WTC11 (cell line): ENCODE results near the gene PFKFB4. TPM values are rescaled to one million over a fixed set of nuclear protein-coding genes. Genes with fewer than 3 reads are reported as not detected.

Source experiments
- ATAC-seq: fragments of 200-7000 bp; cut with Tn5 transposase; 2 replicates; pipeline ENCODE4 v1.10.0; 2021; ENCODE audit warnings: mild to moderate bottlenecking, moderate library complexity
- CTCF ChIA-PET: fragments of 300-600 bp; sonication (Branson Sonifier 250); formaldehyde crosslinking; loops from one replicate; lab custom pipeline; 2021; ENCODE audit warnings: antibody characterized with exemption; lab: Charles Lee
- POLR2A ChIA-PET: fragments of 350-600 bp; sonication (Branson Sonifier 250); formaldehyde crosslinking; loops from one replicate; lab custom pipeline; 2021; ENCODE audit warnings: antibody characterized with exemption; lab: Charles Lee
- DNase-seq: peaks from one replicate; pipeline ENCODE4 v3.0.0; 2021; ENCODE audit warnings: low spot score
- H3K27ac Mint-ChIP-seq: 2 replicates; pipeline ENCODE4 v1.8.0; 2021; ENCODE audit warnings: mixed read lengths
- H3K27me3 Mint-ChIP-seq: 2 replicates; pipeline ENCODE4 v1.8.0; 2021; ENCODE audit warnings: low read depth, mild to moderate bottlenecking, moderate library complexity, mixed read lengths
- H3K36me3 Mint-ChIP-seq: 2 replicates; pipeline ENCODE4 v1.8.0; 2021; ENCODE audit warnings: mixed read lengths
- H3K4me1 Mint-ChIP-seq: 2 replicates; pipeline ENCODE4 v1.8.0; 2022; ENCODE audit warnings: mixed read lengths
- H3K4me3 Mint-ChIP-seq: 2 replicates; pipeline ENCODE4 v1.8.0; 2021; ENCODE audit warnings: mild to moderate bottlenecking, moderate library complexity, mixed read lengths
- H3K9me3 Mint-ChIP-seq: 2 replicates; pipeline ENCODE4 v1.8.0; 2021; ENCODE audit warnings: mixed read lengths
- CTCF ChIP-seq: fragments of 200-600 bp; IDR thresholded peaks from 2 replicates; pipeline ENCODE4 v1.8.0; 2022; ENCODE audit warnings: antibody characterized with exemption
- ETV6 ChIP-seq: sonication (generic); formaldehyde crosslinking; IDR thresholded peaks from 2 replicates; pipeline ENCODE4 v1.8.1; 2022; ENCODE audit warnings: mild to moderate bottlenecking, missing genetic modification reagents
- FOXJ3 ChIP-seq: sonication (generic); formaldehyde crosslinking; IDR thresholded peaks from 2 replicates; pipeline ENCODE4 v1.9.0; 2021; ENCODE audit warnings: missing genetic modification reagents, mild to moderate bottlenecking, borderline replicate concordance
- GABPB1 ChIP-seq: sonication (generic); formaldehyde crosslinking; IDR thresholded peaks from 2 replicates; pipeline ENCODE4 v1.8.1; 2023; ENCODE audit warnings: mild to moderate bottlenecking, missing genetic modification reagents
- GTF2I ChIP-seq: fragments of 250-450 bp; sonication (Bioruptor Pico); conservative IDR thresholded peaks from 2 replicates; pipeline ENCODE4 v1.4.0; 2021; ENCODE audit warnings: mild to moderate bottlenecking
- IRF2 ChIP-seq: sonication (generic); formaldehyde crosslinking; IDR thresholded peaks from 2 replicates; pipeline ENCODE4 v1.8.0; 2022; ENCODE audit warnings: low read depth, missing genetic modification reagents, borderline replicate concordance
- JAZF1 ChIP-seq: fragments of 250-450 bp; sonication (Bioruptor Pico); IDR thresholded peaks from 2 replicates; pipeline ENCODE4 v1.9.0; 2021; ENCODE audit warnings: moderate library complexity, mild to moderate bottlenecking, inconsistent platforms
- NFATC4 ChIP-seq: fragments of 250-450 bp; sonication (Bioruptor Pico); IDR thresholded peaks from 2 replicates; pipeline ENCODE4 v1.9.0; 2021; ENCODE audit warnings: mild to moderate bottlenecking
- NFE2L1 ChIP-seq: sonication (generic); formaldehyde crosslinking; IDR thresholded peaks from 2 replicates; pipeline ENCODE4 v1.8.1; 2023; ENCODE audit warnings: missing genetic modification reagents
- TCF7 ChIP-seq: sonication (generic); formaldehyde crosslinking; IDR thresholded peaks from 2 replicates; pipeline ENCODE4 v1.8.0; 2022; ENCODE audit warnings: mild to moderate bottlenecking, low read depth, missing genetic modification reagents, moderate library complexity
- TEAD4 ChIP-seq: sonication (generic); formaldehyde crosslinking; IDR thresholded peaks from 2 replicates; pipeline ENCODE4 v1.8.0; 2022; ENCODE audit warnings: mild to moderate bottlenecking, missing genetic modification reagents
- ZBTB21 ChIP-seq: sonication (generic); formaldehyde crosslinking; IDR thresholded peaks from 2 replicates; pipeline ENCODE4 v1.8.1; 2023; ENCODE audit warnings: mild to moderate bottlenecking, missing genetic modification reagents, borderline replicate concordance
- ZNF532 ChIP-seq: fragments of 250-450 bp; sonication (Bioruptor Pico); IDR thresholded peaks from 2 replicates; pipeline ENCODE4 v1.9.0; 2021; ENCODE audit warnings: mild to moderate bottlenecking, borderline replicate concordance
- ZSCAN18 ChIP-seq: fragments of 250-450 bp; sonication (Bioruptor Pico); IDR thresholded peaks from 2 replicates; pipeline ENCODE4 v2.1.2; 2022; ENCODE audit warnings: mild to moderate bottlenecking, moderate library complexity
- total RNA-seq: library from RNA; stranded (reverse); gene quantifications from 3 replicates; pipeline ENCODE4 v1.2.3, GENCODE V29; 2021
- TF ChIP-seq, protein P1 (sequence below): sonication (generic); formaldehyde crosslinking; IDR thresholded peaks from 2 replicates; pipeline ENCODE4 v1.8.1; 2022; ENCODE audit warnings: mild to moderate bottlenecking, missing genetic modification reagents, moderate library complexity, borderline replicate concordance
- TF ChIP-seq, protein P2 (sequence below): sonication (generic); formaldehyde crosslinking; IDR thresholded peaks from 2 replicates; pipeline ENCODE4 v1.8.0; 2022; ENCODE audit warnings: mild to moderate bottlenecking, missing genetic modification reagents
- TF ChIP-seq, protein P3 (sequence below): sonication (generic); formaldehyde crosslinking; IDR thresholded peaks from 2 replicates; pipeline ENCODE4 v1.8.1; 2022; ENCODE audit warnings: low read depth, missing genetic modification reagents, borderline replicate concordance

Gene PFKFB4
- total RNA-seq, 1 experiment from 2014 or later = 18.0 TPM

DNA sequence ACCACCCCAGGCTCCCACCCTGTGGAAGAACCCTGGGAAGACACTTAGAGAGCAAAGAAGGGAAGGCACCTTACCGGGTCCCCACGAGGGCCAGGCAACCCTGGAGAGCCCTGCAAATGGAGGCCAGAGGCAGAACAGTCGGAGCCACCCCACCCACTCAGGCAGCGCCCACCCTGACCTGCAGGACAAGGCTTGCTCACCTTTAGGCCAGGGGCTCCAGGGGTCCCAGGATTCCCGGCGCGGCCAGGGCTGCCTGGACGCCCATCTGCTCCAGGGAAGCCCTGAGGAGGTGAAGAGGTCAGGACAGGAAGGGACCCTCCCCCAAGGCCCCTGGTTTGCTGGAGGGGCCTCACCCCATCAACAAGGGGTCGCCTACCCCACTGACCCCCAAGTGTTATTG, 28.2 kb upstream of the PFKFB4 start (continued):
- TF ChIP-seq ZNF532 = no peak
- no peak for TF ChIP-seq TCF7 (CRISPR knock-in tag)
- TF ChIP-seq, all 79 proteins: peak for 0

DNA sequence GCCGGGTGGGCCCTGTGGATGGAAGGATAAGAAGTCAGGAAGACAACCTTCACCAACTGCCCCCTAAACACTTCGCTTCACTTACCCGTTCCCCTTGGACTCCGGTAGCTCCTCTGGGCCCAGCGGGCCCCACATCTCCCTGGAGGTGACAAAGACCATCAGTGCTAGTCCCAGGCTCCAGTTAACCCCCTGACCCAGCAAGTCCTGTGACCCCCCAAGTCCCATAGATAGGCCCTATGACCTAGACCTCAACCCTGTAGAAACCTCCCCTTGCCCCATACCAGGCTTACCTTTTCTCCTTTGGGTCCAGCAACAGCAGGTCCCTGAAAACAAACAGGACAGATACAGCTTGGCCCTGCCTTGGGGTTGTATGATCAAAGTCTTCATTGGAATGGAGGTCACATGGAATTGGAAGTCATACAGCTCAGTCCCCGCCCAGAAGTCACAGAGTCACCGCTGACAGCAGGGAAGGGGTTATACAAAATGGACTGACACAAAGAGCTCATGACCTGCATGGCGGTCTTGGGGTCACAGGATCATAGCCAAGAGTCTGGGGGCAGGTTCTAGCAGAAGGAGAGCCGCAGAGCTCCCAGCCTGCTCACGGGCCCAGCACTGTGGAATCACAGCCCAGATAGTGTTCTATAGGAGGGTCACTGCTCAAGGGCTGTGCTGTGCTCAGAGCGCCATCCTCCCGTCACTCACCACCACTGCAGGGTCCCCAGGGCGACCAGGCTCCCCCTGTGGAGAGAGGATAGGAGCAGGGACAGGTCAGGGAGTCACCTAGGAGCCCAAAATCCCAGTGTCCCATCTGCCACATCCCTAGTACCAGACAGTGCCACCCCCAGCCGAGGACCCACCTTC, 25.2 kb upstream of the PFKFB4 start:
- H3K4me3 Mint-ChIP-seq = no peak overlapping the region
- ChIA-PET CTCF (interaction anchor here (1.1 to 1.6 kb wide), 2 partner anchors 24 to 146 kb away, joined by 3 to 5 read pairs; no protein-coding TSS in a partner anchor), POLR2A (no interaction called here)
- H3K36me3 Mint-ChIP-seq = no peaks in the 10 kb centered on the region; the same call in 1 of the 2 replicates
- ATAC-seq (no peak; the same call in 1 of the 2 replicates), DNase-seq (no peak)
- H3K9me3 Mint-ChIP-seq = no peaks in the 10 kb centered on the region
- H3K27ac Mint-ChIP-seq = no peak overlapping the region
- H3K27me3 Mint-ChIP-seq = no peaks in the 10 kb centered on the region
- H3K4me1 Mint-ChIP-seq = no peaks in the 10 kb centered on the region
- no peak for TF ChIP-seq TEAD4 (CRISPR knock-in tag)
- TF ChIP-seq, protein P1, sequence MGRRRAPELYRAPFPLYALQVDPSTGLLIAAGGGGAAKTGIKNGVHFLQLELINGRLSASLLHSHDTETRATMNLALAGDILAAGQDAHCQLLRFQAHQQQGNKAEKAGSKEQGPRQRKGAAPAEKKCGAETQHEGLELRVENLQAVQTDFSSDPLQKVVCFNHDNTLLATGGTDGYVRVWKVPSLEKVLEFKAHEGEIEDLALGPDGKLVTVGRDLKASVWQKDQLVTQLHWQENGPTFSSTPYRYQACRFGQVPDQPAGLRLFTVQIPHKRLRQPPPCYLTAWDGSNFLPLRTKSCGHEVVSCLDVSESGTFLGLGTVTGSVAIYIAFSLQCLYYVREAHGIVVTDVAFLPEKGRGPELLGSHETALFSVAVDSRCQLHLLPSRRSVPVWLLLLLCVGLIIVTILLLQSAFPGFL = no peak
- TF ChIP-seq, protein P2, sequence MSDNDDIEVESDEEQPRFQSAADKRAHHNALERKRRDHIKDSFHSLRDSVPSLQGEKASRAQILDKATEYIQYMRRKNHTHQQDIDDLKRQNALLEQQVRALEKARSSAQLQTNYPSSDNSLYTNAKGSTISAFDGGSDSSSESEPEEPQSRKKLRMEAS (CRISPR knock-in tag) = no peak
- TF ChIP-seq ETV6 = no peak
- TF ChIP-seq NFATC4 (CRISPR knock-in tag) = no peak
- no peak for TF ChIP-seq GTF2I (CRISPR knock-in tag)
- TF ChIP-seq NFE2L1 = no peak
- TF ChIP-seq ZBTB21 (CRISPR knock-in tag) = no peak
- no peak for TF ChIP-seq FOXJ3 (CRISPR knock-in tag)
- TF ChIP-seq GABPB1 (CRISPR knock-in tag) = no peak
- TF ChIP-seq, protein P3, sequence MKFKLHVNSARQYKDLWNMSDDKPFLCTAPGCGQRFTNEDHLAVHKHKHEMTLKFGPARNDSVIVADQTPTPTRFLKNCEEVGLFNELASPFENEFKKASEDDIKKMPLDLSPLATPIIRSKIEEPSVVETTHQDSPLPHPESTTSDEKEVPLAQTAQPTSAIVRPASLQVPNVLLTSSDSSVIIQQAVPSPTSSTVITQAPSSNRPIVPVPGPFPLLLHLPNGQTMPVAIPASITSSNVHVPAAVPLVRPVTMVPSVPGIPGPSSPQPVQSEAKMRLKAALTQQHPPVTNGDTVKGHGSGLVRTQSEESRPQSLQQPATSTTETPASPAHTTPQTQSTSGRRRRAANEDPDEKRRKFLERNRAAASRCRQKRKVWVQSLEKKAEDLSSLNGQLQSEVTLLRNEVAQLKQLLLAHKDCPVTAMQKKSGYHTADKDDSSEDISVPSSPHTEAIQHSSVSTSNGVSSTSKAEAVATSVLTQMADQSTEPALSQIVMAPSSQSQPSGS (CRISPR knock-in tag) = no peak
- no peak for TF ChIP-seq ZSCAN18 (CRISPR knock-in tag)
- no peak for TF ChIP-seq CTCF
- no peak for TF ChIP-seq JAZF1 (CRISPR knock-in tag)
- TF ChIP-seq ZNF532 = no peak
- no peak for TF ChIP-seq IRF2 (CRISPR knock-in tag)
